GM19240 (cell line): ENCODE data around the gene SYNJ2.

ENCODE experiments used
- DNase-seq: peaks from one replicate; pipeline ENCODE4 v3.0.0; 2011; ENCODE audit warnings: low spot score; ENCODE audit not compliant: insufficient read length

The SYNJ2 gene

DNA sequence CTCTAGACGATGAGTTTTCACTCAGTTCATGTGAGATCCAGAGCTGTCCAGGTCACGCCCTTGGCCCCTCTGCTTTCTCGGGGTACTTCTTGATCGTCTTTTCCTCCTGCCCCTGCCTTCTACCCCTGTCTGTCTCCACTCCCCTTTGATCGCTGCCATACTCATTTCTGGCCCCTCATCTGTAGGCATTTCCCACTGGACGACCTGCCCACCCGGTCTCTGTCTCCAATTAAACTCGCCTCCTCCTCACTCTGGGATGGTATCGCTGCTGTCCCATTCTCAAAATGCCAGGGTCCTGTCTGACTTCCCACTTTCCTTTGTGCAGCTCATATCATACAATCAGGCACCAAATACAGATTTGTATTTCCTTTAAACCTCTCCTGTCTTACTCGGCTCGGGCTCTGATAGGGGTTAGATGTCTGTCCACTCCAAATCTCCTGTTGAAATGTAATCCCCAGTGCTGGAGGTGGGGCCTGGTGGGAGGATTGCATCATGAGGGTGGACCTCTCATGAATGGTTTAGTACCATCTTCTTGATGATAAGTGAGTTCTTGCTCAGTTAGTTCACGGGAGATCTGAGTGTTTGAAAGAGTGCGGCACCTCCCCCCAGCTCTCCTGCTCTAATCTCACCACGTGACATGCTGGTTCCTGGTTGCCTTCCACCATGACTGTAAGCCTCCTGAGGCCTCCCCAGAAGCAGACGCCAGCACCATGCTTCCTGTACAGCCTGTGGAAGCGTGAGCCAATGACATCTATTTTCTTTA is 3.5 kb upstream of the SYNJ2 start:
- no peak for DNase-seq

DNA sequence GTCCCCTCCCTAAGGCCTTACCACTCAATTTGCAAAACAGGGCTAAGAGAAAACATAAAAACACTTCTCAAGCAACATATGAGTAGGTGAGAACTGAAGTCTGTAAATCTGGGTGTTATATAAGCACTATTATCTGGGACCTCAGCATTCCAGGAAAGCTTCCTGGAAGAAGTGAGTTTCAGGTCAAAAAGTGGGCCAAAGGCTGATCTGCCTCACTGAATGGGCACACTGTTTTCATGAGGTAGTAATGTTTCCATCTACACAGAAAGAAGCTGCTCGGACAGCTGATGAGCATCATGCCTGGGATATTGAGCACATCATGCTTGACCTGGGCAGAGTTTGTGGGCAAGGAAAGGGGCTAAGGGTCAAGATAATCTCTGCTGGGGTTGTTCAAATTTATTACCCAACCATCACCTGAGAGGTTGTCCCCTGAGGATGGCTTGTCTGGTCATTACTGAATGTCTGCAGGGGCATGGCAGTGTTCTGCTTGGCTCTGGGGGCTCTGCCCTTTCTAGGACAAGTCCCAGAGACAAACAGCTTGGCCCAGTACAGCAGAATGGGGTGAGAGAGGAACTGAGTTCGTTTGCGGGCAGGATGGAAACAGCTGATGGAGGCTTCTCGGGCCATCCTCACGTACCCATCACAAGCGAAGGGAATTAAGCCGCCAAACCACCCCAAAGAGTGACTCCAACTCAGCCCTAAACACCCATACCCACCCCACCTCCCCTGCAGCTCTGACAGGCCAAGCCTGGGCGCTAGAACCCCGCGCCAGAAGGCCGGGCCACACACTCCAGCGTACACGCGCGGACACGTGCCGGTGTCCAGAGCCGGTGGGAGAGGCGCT is 1.2 kb upstream of the SYNJ2 start:
- DNase-seq, result no peak

DNA sequence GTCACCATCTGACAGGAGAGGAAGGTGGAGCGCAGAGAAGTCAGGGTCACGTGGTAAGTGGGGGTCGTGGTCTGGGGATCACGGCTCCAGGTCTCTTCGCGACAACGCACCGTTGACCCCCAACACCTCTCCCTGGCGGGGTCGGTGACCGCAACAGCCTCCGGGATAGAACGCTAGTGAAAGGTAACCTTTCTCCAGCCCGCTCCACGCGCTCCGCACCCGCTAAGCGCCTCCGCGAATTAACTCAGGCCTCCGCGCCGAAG is 600 bp upstream of the SYNJ2 start:
- no peak for DNase-seq

DNA sequence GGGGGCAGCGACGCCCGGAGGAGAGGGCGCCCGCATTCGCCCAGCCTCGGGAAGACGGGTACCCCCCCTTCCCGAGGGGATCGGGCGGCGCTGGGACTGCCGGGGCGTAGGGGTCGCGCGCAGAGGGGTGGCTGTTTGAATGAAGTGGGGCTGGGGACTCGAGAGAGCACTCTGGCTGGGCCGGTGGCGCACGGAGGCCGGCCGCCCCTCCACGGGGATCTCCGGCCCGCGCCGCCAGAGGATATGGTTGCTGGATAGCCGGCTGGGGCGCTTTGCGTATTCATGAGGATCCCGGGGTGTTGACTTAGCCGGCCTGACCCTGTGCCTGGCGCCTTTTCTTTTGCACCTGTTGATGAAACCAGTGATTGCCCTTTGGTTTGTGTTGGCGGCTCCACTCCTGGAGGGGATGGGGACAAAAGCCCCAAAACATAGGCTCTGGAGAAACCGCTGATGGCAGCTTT is 469 bp downstream of the SYNJ2 start:
- peak; percentile 25 for DNase-seq

DNA sequence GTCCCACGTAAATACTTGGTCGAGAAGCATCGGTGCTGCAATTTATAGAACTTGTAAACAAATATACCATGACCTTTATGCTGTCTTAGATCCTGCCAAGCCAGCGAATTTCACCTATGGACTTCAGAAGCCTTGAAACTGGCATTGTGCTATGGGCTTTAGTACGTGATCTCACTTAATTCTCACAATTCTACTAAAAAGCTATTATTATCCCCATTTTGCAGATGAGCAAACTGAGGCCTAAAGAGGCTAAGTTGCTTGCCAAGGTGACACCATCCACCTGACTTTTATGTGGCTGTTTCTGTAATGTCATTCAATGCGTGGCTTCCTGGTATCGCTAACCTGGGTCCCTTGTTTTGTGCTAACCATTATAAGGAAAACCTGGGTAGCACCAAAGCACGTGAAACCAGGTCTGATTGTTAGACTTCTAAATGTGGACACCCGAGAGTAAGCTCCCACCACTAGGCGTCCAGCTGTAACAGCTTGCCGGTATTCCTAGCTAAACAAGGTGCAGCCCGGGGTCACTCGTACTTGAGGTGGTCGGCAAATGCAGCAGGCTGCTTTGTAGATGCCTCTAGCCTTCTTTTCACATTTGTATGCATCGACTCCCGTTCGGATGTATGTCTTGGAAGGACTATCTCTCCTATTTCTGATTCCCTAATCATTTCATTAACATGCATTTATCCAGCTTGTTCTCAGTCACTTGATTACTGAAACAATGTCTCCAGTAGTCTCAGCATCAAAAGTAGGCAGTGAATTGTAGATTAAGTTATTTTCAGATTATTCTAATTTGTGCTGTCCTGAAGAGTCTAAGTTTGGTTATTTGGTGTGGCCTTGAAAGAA is 1.1 kb downstream of the SYNJ2 start:
- DNase-seq, result no peak

DNA sequence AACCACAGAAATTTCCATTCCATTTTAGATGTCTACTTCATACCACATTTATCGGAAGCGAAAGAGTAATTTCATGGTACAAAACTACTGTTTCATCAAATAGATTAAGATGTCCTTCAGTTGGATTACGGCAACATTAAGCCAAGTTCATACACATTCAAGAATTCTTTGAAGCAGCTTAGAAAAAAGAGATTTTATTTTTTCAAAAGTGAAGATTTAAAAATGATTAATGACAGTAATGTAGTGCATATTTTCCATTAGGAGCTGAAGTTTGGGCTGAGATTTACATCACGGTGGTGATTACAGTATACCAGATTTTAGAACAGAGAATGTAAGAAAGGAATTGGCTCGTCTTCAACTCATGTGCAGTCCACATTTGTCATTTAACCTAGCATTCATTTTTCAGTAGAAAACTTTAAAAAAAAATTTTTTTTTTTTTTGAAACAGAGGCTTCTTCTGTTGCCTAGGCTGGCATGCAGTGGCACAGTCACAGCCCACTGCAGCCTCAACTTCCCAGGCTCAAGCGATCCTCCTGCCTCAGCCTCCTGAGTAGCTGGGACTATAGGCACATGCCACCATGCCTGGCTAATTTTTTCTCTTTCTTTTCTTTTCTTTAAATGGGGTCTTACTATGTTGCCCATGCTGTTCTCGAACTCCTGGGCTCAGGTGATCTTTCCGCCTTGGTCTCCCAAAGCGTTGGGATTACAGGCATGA is 1.9 kb downstream of the SYNJ2 start:
- no peak for DNase-seq

DNA sequence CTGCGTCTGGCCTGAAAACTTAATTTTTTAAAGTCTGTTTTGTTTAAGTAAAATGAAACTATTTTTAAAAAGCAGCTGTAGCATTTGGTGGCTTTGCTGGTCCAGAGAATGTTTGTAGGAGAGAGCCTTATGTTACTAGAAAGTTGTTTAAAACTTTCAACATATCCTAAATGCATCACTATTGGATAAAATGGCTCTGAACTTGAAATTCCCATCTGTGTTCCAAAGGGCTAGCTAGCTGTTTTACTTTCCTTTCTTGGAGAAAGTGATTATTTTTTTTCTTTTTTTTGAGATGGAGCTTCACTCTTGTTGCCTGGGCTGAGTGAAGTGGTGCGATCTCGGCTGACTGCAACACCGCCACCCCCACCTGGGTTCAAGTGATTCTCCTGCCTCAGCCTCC is 2.5 kb downstream of the SYNJ2 start:
- DNase-seq, result no peak

DNA sequence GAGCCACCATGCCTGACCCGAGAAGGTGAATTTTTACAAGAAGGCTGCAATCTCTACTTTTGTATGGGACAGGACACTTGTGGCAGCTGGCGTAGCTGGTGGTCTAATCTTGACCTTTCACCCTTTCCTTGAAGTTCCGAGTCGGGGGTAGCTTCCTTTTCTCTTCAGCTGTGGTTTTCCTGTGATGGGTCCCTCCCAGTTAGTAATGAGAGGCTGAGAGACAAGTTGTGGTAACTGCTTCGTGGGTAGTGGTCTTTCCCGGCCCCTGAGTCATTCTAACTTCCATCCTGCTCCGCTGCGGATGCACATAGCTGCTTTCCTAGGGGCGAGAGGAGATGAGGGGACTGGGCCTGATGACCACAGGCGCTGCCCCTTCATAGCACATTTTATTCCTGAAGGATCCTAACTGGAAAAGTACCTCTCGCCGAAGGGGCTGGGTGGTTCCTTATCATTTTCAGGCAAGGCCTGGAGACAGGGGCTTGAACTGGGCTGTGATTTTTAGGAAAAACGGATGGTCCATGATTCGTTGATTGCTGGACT is 3.1 kb downstream of the SYNJ2 start:
- no peak for DNase-seq

DNA sequence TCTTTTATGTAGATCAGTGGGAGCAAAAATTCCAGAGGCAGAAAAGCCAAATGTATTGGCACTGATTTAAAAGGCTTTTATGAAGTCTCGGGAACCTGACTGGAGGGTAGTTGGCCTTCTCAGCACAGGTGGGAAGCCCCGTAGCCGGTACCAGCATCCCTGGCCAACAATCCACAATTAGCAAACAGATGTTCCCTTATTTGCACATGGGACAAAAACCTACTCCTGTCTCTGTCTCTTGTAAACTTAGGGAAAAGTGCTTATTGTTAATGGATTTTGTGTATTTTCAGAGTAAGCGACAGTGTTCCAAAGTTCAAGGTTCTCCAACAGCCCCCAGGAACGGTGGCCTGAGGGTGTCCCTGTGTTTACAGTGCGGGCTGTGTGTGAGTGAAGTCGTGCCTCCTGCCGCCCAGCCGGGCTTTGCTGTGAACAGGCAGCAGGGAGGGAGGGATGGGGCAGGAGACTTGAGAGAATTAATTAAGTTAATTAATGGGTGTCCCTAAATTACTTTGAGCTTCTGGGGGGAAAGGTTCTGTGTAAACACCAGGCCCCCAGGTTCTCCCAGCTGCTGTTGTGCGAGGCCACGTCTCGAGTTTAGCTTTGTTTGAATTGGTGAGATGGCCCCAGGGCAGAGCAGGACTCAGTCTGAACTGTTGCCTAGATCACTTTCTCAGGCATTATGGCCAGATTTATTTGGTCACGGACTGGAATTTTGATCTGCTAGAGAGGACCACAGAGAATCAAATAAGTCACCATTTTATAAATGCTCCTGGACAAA is 3.9 kb downstream of the SYNJ2 start:
- DNase-seq, result no peak

DNA sequence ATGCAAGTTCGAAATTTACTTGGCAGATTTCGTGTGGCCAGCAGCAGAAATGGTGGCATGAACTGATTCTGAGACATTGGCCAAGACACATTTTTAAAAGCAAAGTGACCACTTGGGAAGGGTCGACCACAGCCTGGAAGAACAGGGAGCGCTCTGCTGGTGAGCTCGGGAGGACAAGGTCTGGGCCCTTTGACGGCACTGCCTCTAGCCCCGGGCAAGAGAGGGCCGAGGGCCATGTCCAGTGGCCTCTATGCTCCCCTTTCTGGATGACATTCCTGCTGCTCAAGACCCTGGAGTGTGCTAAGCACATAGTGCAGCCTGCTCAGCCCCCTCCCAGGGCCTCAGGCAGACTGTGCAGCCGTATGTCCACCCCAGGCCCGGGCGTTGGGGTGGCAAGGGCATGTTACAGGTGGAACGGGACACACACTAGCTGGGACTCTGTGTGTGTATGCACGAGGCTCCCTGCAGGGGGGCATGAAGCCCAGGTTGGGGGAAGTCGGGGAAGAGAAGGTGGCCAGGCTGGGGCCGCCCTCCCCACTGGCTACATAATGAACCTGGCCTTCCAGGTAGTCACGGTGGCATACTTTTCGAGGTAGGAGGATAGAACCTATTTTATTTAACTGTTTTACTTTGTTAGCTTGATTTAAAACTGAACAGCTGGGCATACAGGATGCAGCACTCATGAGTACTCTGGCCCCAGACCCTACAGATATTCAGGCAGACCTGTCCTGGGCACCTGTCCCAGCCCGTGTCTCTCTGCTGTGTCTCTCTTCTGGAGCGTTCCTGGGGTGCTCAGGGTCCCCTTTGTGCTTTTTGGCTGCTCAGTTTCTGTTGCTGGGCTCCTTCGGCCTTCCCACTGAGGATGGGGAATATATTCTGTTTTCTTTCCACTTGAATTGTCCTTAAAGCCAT is 6.4 kb downstream of the SYNJ2 start:
- no peak for DNase-seq

DNA sequence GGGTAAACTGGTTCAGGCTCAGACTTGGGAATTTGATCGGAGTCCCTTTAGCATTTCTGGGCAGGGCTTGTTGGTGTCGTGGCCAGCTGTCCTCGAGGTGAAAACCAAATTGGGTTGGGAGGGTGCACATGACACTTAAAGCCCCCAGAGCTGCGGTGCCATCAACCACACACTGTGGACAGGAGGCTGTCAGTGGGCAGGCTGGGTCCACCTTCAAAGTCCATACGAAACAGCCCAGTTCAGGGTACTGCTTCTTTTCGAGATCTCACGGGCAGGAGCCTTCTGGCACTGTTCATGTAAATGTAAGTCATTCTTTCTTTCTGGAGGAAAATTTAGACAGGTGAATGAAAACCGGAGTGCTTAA is 7.0 kb downstream of the SYNJ2 start:
- no peak for DNase-seq

DNA sequence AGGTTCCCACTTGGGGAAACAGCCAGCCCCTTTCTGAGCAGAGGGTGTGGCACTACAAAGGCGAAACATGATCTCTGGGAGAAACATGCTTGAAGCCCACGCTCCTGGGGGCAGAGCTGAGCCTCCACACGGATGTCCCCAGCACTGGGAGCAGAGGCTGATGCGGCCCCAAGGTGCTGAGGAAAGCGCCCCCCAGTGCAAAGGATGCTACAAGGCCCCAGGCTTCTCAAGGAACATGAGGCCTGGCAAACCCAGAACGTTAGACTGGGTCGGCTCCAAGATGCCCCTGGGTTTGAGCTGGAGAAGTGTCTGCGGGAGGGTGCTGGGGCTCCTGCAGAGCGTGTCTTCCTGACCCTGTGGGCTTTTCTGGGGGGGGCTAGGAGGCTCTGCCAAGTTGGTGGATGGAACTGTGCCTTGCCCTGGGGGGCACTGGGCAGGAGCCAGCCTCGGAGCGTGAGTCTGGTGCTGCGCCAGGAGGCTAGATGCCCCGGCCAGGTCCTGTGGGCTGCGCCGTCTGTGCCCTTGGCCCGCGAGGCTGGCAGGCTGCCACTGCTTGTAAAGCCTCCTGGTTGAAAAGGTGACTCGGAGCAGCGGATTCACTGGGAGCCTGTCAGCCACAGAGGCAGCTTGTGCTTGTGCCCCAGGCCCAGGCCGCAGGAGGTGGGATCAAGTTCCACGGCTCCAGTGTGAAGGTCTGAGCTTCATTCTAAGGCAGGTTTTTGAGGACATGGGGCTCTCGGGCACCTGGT is 8.1 kb downstream of the SYNJ2 start:
- no peak for DNase-seq

DNA sequence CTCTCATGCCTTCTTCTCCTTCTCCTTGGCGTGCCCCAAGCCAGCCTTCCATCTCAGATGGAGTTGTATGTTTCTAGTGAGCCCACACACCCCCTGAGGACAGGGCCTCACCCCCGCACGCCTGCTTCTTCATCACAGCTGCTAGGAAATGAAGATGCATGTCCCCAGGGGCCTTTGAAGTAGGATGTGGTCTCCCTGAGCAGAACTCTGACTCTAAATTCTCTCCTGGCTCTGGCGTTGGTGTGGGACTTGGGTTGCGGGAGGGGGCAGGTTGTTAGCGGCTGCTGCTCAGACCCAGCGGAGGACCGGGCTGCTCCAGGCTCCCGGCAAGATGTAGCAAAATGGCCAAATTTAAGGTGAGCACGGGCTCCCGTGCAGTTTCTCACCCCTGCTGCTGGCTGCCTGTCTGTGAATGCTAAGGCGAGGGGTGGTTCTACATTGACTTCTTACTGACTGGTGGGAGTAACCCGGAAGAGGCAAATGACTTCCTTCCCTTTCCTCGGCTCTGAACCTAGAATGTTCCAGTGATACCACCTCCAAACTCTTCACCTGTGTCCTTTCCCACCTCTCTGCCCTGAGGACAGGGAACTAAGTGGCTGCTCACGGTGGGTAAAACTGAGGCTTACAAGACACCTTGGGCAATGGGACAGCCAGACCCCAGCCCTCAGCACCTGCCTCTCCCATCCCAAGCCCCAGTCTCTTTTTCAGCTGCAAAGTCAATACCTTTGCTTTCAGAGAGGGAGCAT is 8.8 kb downstream of the SYNJ2 start:
- DNase-seq, result no peak

DNA sequence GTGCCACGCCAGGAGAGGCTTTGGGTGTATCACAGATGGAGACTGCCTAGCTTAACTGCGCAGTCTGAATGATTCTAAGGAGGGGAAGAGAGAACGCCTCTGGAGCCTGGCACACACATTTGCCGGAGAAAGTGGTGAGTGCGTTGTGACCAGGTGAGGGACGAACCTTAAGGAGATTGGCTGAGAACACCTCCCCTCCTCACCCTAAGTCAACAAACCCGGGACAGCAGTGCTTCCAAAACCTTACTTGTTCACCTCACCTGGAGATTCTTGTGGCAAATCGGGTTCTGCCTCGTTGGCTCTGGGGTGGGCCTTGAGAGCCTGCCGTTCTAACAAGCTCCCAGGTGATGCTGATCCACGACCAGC is 9.4 kb downstream of the SYNJ2 start:
- no peak for DNase-seq

DNA sequence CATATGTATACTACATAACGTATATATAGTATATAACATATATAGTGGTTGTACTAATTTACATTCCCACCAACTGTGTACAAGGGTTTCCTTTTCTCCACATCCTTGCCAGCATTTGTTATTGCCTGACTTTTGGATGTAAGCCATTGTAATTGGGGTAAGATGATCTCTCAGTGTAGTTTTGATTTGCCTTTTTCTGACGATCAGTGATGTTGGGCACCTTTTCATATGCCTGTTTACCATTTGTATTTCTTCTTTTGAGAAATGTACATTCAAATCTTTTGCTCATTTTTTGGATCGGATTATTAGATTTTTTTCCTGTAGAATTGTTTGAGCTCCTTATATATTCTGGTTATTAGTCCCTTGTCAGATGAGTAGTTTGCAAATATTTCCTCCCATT is 11.4 kb downstream of the SYNJ2 start:
- DNase-seq, result no peak

DNA sequence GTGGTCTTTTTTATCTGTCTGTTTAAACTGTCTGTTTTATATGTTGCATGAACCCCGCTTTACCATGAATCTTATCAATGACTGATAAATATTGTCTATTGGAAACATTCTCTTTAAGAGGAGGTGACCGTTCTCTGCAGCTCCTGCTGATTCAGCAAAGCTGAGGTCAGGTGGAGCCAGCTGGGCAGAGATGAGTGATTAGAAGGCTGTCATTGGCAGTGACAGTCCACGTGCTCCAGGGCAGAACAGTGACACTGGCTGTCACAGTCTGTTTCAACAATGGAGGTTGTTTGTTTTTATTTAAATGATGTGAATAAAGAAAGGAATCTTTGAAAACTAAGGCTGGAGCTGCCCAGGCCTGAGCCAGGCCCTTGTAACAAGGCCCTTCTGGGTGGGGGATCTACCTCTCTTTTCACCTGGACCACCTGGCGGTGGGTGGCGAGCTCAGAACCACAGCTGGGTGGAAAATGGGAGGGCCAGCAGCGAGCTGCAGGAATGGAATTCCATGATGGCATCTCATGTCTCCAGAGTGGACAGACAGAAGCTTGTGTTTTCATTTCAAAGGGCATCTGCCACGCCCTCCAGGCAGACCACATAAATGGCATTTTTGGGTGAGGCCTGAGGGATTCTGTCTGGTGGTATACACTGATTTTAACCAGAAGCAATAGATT is 12.6 kb downstream of the SYNJ2 start:
- no peak for DNase-seq

DNA sequence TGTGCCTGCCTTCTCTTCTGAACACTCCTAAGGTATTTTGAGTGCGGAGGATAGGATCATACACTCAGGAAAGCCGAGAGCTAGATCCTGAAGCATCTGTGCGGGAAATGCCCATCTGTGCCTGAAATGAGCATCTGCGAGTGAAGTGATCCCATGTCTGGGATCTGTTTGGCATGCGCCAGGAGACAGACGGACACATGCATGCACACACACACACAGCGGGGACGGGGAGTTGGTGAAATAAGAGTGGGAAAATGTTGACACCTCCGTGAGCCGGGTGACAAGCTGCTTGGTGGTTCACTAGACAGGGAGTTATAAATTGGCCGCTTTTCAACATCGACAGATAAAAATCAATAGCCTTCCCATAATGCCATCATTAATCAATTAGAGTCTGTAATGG is 13.8 kb downstream of the SYNJ2 start:
- DNase-seq, result no peak
